Measurements from ENCODE around the gene ROBO1. TPM values are rescaled to one million over a fixed set of nuclear protein-coding genes. Genes with fewer than 3 reads are reported as not detected.
"Not testable (repeated sequence)": the region's sequence is repeated elsewhere in the genome, so short reads cannot be mapped to it uniquely, and the experiment has no call there.

ROBO1 gene
- total RNA-seq, 1 experiment from 2014 or later: 22.9 TPM

DNA sequence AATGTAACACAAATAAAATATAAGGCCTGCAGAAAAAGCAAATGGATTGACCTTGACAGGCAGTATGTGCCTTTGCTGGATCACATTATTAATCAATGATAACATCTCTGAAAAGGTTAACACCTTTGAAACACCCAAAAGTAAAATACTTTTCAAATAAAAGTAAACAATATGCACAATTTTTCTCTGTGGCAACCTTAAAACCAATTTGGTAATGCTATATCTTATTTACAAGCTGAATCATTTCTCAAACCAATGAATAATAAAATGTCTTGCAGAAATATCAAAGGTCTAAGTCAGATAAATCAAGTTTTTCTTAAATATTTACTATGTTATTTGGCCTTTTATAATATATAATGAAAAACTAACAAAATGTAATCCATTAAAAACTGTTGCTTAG, 1018.7 kb downstream of the ROBO1 start:
- DNase-seq (ENCODE audit: low read depth): no peak

GRCh38 chr3:78745847-78746246, 1022.0 kb downstream of the ROBO1 start:
- DNase-seq (ENCODE audit: low read depth): no peak

DNA sequence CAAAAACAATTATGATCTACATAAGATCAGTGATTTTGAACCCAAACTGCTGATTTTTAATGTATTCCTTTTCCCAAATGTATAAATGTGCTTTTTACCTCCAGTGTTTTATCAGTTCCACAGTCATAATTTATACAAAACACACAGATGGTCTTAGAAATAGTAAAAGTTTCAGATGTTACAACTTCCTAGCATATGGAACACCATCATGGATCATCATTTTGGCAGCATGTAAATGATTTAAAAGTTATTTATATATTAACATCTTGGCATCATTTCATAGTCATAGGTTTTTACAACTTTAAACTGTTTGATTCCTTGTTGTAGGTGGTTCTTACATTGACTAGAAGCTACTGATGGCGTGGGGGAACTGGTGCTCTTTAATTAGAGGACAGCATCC, 1025.3 kb downstream of the ROBO1 start:
- DNase-seq (ENCODE audit: low read depth): no peak

DNA sequence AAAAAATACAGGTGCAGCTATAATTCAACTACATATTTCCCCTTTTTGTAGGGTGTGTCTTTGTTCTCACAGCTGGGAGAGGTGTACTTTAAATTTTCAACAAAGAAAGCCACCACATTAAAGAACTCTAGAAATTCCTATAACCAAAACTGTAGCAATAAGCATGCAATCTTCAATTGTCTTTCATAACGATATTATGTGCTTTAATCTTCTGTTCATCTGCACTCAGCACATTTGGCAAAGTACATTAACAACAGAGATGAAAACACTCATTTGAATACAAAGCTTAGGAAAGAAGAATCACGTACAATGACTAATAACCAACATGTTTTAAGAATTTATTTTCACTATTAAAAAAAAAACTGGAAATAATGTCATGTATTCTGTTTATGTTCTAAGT, 1025.8 kb downstream of the ROBO1 start:
- DNase-seq (ENCODE audit: low read depth): no peak

DNA sequence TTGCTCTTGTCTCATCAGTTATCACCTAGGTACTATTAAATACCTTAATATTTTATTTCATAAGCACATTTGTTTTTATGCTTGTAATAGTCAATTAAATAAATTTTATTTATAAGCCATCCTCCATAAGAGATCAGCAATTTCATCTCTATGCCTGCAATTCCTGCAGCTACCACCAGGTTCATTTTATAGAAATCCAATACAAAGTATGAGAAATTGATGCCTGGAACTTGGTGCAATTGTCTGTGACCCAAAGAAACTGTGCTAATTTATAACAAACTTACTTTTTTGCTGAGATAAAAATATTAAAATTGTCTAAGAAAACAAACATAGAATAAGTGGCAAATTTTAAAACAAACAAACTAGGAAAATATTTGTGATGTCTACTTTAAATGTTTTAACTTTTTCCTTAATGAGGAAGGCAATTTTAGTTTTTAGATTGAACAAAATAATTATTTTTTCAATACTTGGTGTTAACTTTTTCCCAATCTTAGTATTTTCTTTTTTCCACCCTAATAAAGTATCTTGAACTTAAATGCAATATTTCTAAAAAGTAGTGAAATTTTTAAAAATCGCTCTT, 1026.6 kb downstream of the ROBO1 start:
- no peak for DNase-seq (ENCODE audit: low read depth)

GRCh38 chr3:78738833-78739232, 1029.0 kb downstream of the ROBO1 start:
- DNase-seq (ENCODE audit: low read depth): no peak

DNA sequence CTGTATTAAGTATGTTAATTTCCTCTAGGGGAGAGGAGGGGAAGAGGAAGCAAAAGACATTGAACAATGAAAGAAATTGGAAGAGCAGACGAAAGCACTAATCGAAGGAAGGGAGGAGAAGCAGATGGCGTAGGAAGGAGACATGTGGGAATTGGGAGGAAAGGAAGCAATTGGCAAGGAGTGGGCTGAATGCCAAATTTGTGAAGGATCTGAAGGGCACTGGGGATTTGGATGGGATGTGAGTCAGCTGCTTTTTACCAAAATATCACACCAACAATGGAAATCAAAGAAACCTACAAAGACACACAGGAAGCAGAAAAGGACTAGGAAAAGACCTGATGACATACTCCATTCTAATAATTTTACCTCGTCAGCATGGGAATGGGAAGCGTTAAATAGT, 1029.8 kb downstream of the ROBO1 start:
- DNase-seq (ENCODE audit: low read depth): peak; percentile 86

- DNase-seq (ENCODE audit: low read depth): peak; percentile 56
These were observed 1030.9 kb downstream of the ROBO1 start for GRCh38 chr3:78736863-78737262.

GRCh38 chr3:78734048-78734637, 1033.7 kb downstream of the ROBO1 start:
- DNase-seq (ENCODE audit: low read depth): peak; percentile 79

DNA sequence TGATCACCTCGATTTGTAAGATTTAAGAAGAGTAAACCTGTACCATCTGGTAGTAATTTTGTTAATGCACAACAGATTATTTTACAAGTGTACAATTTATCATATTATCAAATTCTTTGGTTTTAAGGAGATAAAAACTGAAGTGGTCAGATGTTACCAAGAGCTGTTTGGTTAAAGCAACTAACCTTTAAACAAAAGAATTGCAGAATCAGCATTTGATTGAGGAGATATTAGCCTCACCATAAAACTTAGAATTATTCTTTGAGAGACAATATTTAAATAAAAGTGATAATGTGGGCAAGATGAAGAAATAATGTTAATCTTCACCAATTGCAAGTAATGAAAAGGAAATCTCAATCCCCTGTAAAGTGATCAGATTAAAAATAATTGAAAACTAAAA, 1034.9 kb downstream of the ROBO1 start:
- DNase-seq (ENCODE audit: low read depth): no peak

DNA sequence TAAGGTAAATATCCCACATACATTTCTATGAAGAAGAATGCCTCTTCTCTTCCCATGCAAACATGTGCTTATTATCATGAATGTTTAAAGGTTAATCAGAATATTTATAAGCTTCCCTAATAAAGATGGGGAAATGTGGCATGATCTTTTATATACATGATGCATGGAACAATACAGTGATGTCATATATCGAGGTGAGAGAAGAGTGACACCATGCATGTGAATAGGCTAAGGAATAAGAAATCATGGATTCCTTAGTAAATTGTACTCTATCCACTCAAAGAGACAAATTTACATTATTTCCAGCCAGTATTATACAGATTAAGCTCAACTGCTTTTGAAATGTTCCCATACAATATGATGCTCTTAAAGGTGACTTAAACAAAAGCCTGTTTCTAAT, 1035.3 kb downstream of the ROBO1 start:
- DNase-seq (ENCODE audit: low read depth): no peak

DNA sequence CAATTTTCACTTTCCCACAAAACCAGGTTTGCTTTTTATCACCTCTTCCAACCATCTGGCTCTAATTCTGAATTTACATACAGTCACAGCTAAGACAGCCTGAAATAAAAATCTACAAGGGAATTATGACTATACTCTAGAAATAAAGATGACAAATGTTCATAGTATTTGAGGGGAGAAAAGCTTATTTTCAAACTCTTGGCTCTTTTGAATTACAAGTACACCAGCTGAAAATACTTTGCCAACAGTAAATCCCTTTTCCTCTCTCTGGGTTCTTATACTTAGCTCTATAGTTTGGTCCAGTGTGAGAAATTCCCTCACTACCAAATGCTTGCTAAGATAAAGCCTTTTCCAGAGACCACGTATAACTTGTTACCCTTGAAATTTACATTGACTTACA, 1037.9 kb downstream of the ROBO1 start:
- peak; percentile 13 for DNase-seq (ENCODE audit: low read depth)

DNA sequence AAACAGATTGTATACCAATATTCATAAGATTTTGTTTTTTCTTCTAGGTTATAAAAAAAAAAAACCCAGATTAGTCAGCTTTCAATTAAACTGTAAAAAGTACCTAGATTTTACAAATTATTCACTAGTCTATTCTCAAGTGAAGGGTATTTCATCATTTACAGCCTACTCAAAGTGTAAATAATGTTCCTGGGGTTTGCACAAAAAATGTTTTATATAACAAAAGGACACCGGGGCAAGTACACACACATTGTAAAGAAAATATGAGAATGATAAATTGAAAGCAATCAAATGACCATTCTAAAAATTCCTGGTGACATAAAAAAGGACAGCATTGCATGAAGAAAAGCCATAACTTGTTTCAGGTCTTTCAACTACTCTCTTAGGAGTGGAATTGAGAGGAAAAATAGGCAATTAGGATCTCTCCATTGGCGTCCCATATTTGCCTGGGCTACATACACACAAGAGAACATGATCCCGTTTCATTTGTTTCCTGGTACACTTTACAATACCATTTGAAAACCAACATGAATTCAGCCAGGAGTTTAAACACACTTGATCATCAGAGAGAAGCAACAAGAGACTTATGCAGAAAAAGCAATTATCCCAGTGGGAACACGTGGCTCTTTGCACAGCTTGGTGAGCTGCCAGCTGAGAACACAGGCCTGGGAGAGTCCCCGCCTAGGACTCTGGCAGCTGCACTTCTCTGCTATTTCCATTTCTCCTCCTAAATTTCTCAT, 1039.2 kb downstream of the ROBO1 start:
- peak; percentile 68 for DNase-seq (ENCODE audit: low read depth)

DNA sequence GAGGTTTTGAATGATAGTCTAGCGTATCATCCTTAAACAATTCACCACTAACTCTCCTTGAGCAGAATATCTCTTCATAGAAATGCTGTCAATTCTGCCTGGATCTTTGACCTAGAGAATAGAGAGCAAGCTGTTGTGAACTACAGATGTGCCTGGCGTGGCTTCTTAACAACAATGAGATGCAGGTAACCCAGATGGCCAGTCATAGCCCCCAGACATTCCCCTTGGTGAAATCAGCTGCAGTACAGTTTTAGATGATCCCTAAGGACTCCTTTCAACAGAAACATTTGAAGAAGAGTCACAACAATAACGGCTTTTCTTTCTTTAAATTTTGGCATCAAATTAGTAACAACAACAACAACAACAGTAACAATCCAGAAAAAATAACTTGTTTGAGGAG, 1041.3 kb downstream of the ROBO1 start:
- DNase-seq (ENCODE audit: low read depth): no peak

GRCh38 chr3:78725703-78726246, 1042.0 kb downstream of the ROBO1 start:
- DNase-seq (ENCODE audit: low read depth): no peak

GRCh38 chr3:78724859-78725258, 1042.9 kb downstream of the ROBO1 start:
- no peak for DNase-seq (ENCODE audit: low read depth)

DNA sequence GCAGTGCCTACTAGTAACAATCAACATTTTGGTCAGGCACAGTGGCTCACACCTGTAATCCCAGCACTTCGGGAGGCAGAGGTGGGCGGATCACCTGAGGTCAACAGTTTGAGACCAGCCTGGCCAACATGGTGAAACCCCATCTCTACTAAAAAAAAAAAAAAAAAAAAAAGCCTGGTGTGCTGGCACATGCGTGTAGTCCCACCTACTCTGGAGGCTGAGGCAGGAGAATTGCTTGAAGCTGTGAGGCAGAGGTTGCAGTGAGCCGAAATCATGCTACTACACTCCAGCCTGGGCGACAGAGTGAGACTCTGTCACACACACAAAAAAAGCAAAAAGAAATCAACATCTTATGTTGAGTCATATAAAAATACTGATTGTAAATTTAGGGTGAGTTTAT, 1043.4 kb downstream of the ROBO1 start:
- DNase-seq (ENCODE audit: low read depth): not testable (repeated sequence)

DNA sequence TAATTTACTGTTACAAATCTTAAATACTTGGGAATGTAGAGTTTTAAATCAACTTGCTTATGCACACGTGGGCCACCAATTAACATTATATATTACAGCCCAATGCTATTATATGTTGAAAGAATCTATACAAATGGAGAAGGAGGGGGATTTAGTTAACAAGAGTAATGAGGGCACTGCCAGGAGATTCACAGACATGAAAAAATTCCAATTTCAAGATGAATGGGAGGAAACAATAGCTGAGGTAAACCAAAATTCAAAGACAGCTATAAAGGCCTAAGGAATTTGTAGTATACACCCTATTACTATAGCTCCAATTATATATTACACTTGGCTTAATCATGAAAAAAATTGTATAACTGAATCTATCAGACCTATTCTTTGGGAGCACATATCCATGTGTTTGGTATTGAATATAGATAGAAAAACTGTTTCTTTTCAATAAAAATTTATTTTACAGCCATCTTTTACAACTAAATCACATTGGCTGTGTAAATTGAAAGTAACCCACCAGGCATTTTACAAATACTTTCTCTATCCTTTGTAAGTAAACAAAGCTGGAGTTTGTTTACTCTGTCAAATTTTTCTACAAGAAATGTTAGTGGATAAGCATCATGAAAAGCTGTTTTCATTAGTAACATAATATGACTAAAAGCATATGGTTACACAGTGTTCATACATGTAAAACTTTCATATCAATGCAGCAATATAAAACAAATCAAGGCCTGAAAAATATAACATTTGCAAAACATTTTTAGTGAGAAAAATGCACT, 1045.8 kb downstream of the ROBO1 start:
- no peak for DNase-seq (ENCODE audit: low read depth)

DNA sequence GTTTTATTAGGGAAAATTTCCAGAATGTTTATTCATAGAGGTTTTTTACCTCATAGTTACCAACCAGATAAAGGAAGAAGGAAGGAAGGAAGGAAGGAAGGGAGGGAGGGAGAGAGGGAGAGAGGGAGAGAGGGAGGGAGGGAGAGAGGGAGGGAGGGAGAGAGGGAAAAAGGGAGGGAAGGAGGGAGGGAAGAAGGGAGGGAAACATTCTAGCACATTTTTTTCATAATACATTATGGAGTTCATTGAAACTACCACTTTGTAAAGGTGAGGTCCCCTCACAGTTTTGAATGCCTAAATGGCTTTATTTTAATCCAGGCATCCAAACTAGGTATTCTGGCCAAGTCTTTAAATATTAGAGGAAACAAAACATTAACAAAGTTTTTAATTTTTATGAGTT, 1049.1 kb downstream of the ROBO1 start:
- no peak for DNase-seq (ENCODE audit: low read depth)

GRCh38 chr3:78717041-78717440, 1050.8 kb downstream of the ROBO1 start:
- no peak for DNase-seq (ENCODE audit: low read depth)

DNA sequence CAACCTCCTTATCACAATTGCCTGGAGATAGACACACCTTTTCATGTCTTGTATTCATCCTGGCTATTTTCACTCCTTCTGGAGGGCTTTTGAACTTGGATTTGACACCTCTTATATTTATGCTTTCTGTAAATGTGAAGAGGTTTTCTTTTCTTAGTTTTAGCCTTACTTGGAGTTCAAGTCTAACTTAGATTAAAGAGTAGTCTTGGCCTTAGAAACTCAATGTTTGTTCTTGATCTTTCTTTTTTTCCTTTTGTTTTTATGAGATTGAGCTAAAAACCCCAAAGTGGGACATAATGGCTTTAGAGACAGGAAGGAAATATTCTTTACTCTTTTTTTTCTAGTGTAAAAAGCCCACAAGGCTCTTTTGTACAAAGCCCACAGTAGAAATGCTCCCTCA, 1054.9 kb downstream of the ROBO1 start:
- DNase-seq (ENCODE audit: low read depth): no peak

GRCh38 chr3:78712270-78712669, 1055.5 kb downstream of the ROBO1 start:
- no peak for DNase-seq (ENCODE audit: low read depth)
